Sigmoid colon (tissue), 7 donors: Measurements from ENCODE around the gene ABHD17C. TPM values are rescaled to one million over a fixed set of nuclear protein-coding genes. Genes with fewer than 3 reads are reported as not detected.

ENCODE experiments used
- DNase-seq: peaks from one replicate; pipeline ENCODE4 v3.0.0-alpha.2; 2019
- H3K27ac ChIP-seq, 4 donors: fragments of 200-600 bp; sonication (generic); one replicate each; pipeline ENCODE4 v1.5.1; 2016 to 2019; ENCODE audit warnings: mild to moderate bottlenecking in 1 of 4
- H3K27me3 ChIP-seq, 3 donors: fragments of 200-600 bp; sonication (generic); one replicate each; pipeline ENCODE4 v1.5.1; 2019; ENCODE audit warnings: mild to moderate bottlenecking in 1 of 3
- H3K36me3 ChIP-seq, 4 donors: fragments of 200-600 bp; sonication (generic); one replicate each; pipeline ENCODE4 v1.5.1; 2016 to 2019
- H3K4me1 ChIP-seq, 4 donors: fragments of 200-600 bp; sonication (generic); one replicate each; pipeline ENCODE4 v1.5.1; 2017 to 2019
- H3K4me3 ChIP-seq, 4 donors: fragments of 200-600 bp; sonication (generic); one replicate each; pipeline ENCODE4 v1.5.1; 2017 to 2019; ENCODE audit warnings: mild to moderate bottlenecking in 2 of 4, moderate library complexity in 1 of 4
- H3K9me3 ChIP-seq, 4 donors: fragments of 200-600 bp in 3 of 4; sonication (generic) in 3 of 4; one replicate each; pipeline versions ENCODE4 v1.5.1 to v1.6.1; 2013 to 2019
- CTCF ChIP-seq, 4 experiments: fragments of 450-650 bp in 3 of 4; fragments of 200-600 bp in 1 of 4; IDR thresholded peaks; one replicate each; pipeline ENCODE4 v1.5.1; 2016 to 2019; ENCODE audit warnings: antibody characterized with exemption in 4 of 4, mild to moderate bottlenecking in 3 of 4, moderate library complexity in 2 of 4
- EP300 ChIP-seq, 4 donors: sonication (generic); formaldehyde crosslinking; IDR thresholded peaks; one replicate each; pipeline ENCODE4 v1.6.1; 2017; ENCODE audit warnings: antibody characterized with exemption in 4 of 4
- POLR2A ChIP-seq, 2 donors: fragments of 450-650 bp; IDR thresholded peaks; one replicate each; pipeline ENCODE4 v1.6.1; 2016; ENCODE audit warnings: antibody characterized with exemption in 2 of 2, mild to moderate bottlenecking in 2 of 2, moderate library complexity in 2 of 2
- POLR2AphosphoS5 ChIP-seq, 4 donors: sonication (generic); formaldehyde crosslinking; IDR thresholded peaks; one replicate each; pipeline ENCODE4 v1.6.1; 2017; ENCODE audit warnings: antibody characterized with exemption in 4 of 4
- WGBS, 2 donors: extraction: QIAGEN DNeasy Blood & Tissue Kit; methylation state at CpG; one replicate each; pipeline ENCODE4 v1.1.7; 2013; 5-methylcytosine and 5-hydroxymethylcytosine counted together
- intact Hi-C: fragments of 100-400 bp; cut with DNase I; formaldehyde crosslinking; loops from one replicate; pipeline ENCODE4 v1.15.1; 2023
- polyA plus RNA-seq, 3 donors: library from polyadenylated mRNA; stranded (reverse); fragments of 200-250 nt; gene quantifications; one replicate each; pipeline ENCODE4 v1.2.3, GENCODE V29; 2013
- total RNA-seq, 4 donors: library from RNA; depleted of rRNA; stranded (reverse); fragments of >200 nt; gene quantifications; one replicate each; pipeline ENCODE4 v1.1.0, GENCODE V29; 2016
- donor health status: healthy with polysubstance abuse.
- donor health status: Bipolar disorder and iron deficiency.
- donor health status: healthy.

ABHD17C gene
- total and polyA plus RNA-seq, 7 donors, result 2.0 to 174 (median 4.2) TPM

DNA sequence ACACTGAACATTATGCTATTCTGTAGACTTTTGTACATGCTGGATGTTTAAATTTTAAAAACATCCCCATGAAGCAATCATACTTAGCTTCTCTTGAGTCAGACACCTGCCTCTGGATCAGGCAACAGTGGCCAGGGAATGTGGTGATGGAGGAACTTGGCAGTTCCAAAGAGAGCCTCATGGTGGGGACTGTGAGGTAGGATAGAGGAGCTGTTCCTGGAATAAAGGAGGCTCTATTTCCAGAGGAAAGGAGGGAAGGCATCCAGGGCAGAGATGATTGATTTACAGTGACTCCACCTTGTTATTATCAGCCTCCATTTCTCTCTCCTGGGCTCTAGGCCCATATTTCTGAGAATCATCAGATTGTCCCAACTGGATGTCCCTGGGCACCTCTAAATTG lies 35.0 kb upstream of the ABHD17C start:
- Histone ChIP-seq H3K36me3 (no peaks in the 10 kb centered on the region), H3K9me3 (no peaks in the 10 kb centered on the region), H3K27me3 (no peaks in the 10 kb centered on the region), H3K4me1 (no peaks in the 10 kb centered on the region), H3K4me3 (no peak overlapping the region), H3K27ac (no peak overlapping the region)
- DNase-seq, result no peak
- peak in 3 of 4 experiments; percentile 47 to 66 (median 54) for TF ChIP-seq CTCF (IDR thresholded peaks at IDR 0.05)
- no peak for TF ChIP-seq POLR2AphosphoS5 (IDR thresholded peaks at IDR 0.05)
- no peak for TF ChIP-seq POLR2A (IDR thresholded peaks at IDR 0.05)
- intact Hi-C loops, result no loop called here

- Histone ChIP-seq H3K4me1 (no peaks in the 10 kb centered on the region), H3K27ac (no peak overlapping the region), H3K9me3 (no peaks in the 10 kb centered on the region), H3K36me3 (no peaks in the 10 kb centered on the region), H3K4me3 (no peak overlapping the region), H3K27me3 (no peaks in the 10 kb centered on the region)
- DNase-seq, result no peak
- TF ChIP-seq EP300 (IDR thresholded peaks at IDR 0.05) (no peak), POLR2AphosphoS5 (IDR thresholded peaks at IDR 0.05) (no peak), CTCF (IDR thresholded peaks at IDR 0.05) (no peak), POLR2A (IDR thresholded peaks at IDR 0.05) (no peak)
- intact Hi-C loops, result no loop called here
- WGBS, 2 donors, result 27 to 32% methylated on average over 1 of the region's 1 CpG
These were observed 33.0 kb upstream of the ABHD17C start for GRCh38 chr15:80662129-80662528.

GRCh38 chr15:80662757-80663553 lies 32.2 kb upstream of the ABHD17C start:
- Histone ChIP-seq H3K9me3 (no peaks in the 10 kb centered on the region), H3K27ac (no peak overlapping the region), H3K36me3 (no peaks in the 10 kb centered on the region), H3K4me3 (no peak overlapping the region), H3K27me3 (no peaks in the 10 kb centered on the region), H3K4me1 (no peaks in the 10 kb centered on the region)
- no peak for DNase-seq
- intact Hi-C loops, result no loop called here
- 55 to 78% methylated on average over 7 of the region's 7 CpGs for WGBS, 2 donors
- TF ChIP-seq POLR2A (IDR thresholded peaks at IDR 0.05) (no peak), POLR2AphosphoS5 (IDR thresholded peaks at IDR 0.05) (no peak), EP300 (IDR thresholded peaks at IDR 0.05) (no peak), CTCF (IDR thresholded peaks at IDR 0.05) (no peak)

DNA sequence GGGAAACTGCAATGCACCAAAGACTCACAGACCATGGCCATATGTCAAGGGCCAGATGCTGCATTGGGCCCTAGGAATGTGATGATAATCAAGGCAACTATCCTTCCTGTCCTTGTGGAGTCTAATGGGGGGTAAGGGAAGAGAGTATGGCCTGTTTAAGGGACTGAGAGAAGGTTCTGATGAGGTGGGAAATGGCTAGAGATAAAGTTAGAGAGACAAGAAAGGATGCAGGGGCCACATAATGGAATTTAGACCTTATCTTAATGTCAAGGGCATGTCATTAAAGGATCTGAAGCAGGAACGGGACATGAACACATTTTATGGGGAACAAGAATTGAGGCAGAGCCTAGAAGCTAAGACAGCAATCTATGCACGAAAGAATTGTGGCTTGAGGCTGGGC lies 30.0 kb upstream of the ABHD17C start:
- TF ChIP-seq POLR2A (IDR thresholded peaks at IDR 0.05) (no peak), POLR2AphosphoS5 (IDR thresholded peaks at IDR 0.05) (no peak), CTCF (IDR thresholded peaks at IDR 0.05) (no peak), EP300 (IDR thresholded peaks at IDR 0.05) (no peak)
- Histone ChIP-seq H3K36me3 (no peaks in the 10 kb centered on the region), H3K9me3 (no peaks in the 10 kb centered on the region), H3K27me3 (no peaks in the 10 kb centered on the region), H3K4me3 (no peak overlapping the region), H3K4me1 (no peaks in the 10 kb centered on the region), H3K27ac (no peak overlapping the region)
- intact Hi-C loops, result no loop called here
- DNase-seq, result no peak
- WGBS, 2 donors, result 82 to 84% methylated on average over 2 of the region's 2 CpGs

DNA sequence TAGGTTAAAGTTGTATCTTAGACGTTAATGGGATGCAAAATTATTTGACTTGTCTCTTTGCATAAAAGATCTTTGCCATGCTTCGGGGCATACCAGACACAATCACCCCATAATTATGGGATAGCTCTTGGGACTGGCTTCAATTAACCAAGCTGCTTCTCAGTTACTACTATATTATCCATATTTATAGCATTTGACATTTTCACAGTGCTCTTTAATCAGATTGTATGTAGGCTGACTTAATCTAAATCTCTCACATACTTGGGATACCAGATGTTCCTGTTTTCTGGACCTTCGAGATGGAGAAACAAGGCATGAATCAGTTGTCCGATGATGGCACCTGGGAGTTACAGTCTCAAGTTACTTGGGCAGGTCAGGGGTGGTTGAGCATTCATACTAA lies 27.2 kb upstream of the ABHD17C start:
- no peak overlapping the region for H3K4me3 ChIP-seq
- H3K4me1 ChIP-seq, result no peaks in the 10 kb centered on the region
- H3K36me3 ChIP-seq, result no peaks in the 10 kb centered on the region
- no peaks in the 10 kb centered on the region for H3K9me3 ChIP-seq
- no peak for TF ChIP-seq POLR2AphosphoS5 (IDR thresholded peaks at IDR 0.05)
- no peak for DNase-seq
- no peak overlapping the region for H3K27ac ChIP-seq
- 83 to 87% methylated on average over 4 of the region's 4 CpGs for WGBS, 2 donors
- no peaks in the 10 kb centered on the region for H3K27me3 ChIP-seq
- intact Hi-C loops, result no loop called here
